ENCODE data around the gene CROCC.
"Not testable (repeated sequence)": the region's sequence is repeated elsewhere in the genome, so short reads cannot be mapped to it uniquely, and the experiment has no call there.

CROCC gene

GRCh38 chr1:16939386-16940180 is 17.9 kb downstream of the CROCC start:
- not testable (repeated sequence) for DNase-seq (ENCODE audit: low read depth in 2 of 2)

- DNase-seq (ENCODE audit: low read depth in 2 of 2) = no peak
Measured at GRCh38 chr1:16944038-16944437, 22.3 kb downstream of the CROCC start.

- DNase-seq (ENCODE audit: low read depth in 2 of 2) = not testable (repeated sequence)
Measured at GRCh38 chr1:16945512-16945911, 23.8 kb downstream of the CROCC start.

DNA sequence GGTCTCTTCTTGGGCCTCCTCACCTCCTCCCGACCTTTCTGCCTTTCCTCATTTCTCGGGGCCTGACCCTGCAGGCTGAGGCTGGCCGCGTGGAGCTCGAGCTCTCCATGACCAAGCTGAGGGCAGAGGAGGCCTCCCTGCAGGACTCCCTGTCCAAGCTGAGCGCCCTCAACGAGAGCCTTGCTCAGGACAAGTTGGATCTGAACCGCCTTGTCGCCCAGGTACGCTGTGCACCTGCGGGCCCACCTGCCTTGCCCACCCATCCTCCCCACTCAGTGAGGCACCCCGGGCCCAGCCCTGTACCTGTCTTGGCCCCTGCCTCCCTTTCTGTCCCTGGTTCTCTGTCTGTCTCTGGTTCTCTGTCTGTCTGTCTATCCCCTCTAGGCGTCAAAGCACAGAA is 24.5 kb downstream of the CROCC start:
- DNase-seq (ENCODE audit: low read depth in 2 of 2) = not testable (repeated sequence)

GRCh38 chr1:16946646-16947045 is 24.9 kb downstream of the CROCC start:
- no peak for DNase-seq (ENCODE audit: low read depth in 2 of 2)

DNA sequence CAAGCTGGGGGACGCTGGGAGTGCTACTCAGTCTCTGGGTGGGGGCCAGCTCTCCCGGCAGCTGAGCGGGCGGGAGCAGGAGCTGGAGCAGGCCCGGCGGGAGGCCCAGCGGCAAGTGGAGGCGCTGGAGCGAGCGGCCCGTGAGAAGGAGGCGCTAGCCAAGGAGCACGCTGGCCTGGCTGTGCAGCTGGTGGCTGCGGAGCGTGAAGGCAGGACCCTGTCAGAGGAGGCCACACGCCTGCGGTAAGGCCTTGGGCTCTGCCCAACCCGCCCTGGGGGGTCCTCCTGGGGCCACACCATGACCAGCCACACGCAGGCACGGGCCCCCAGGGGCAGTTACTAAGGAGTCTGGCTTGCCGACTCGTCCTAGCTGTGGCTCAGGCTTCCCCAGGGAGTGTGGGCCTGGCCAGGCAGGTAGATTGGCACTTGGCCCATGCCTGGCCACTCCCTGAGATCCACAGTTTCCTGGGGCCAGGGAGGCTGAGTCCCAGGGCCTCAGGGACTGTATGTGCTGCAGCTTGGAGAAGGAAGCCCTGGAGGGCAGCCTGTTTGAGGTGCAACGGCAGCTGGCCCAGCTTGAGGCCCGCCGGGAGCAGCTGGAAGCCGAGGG is 26.7 kb downstream of the CROCC start:
- DNase-seq (ENCODE audit: low read depth in 2 of 2) = not testable (repeated sequence)

- not testable (repeated sequence) for DNase-seq (ENCODE audit: low read depth in 2 of 2)
Measured at GRCh38 chr1:16949026-16949425, 27.3 kb downstream of the CROCC start.

DNA sequence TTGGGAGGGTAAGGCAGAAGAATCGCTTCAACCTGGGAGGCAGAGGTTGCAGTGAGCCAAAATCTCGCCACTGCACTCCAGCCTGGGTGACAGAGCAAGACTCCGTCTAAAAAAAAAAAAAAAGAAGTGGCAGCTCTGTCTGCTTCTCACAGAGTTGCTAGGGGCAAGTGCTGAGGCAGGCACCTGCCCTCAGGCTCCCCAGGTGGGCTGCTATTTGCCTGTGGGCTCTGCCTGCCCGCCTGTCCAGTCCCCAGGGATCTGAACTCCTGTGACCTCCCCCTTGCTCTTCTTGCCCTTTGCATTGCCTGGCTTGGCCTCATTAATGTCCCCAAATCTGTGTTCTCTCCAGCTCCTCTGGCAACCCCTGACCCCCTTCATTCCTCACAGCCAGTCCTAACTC is 30.6 kb downstream of the CROCC start:
- not testable (repeated sequence) for DNase-seq (ENCODE audit: low read depth in 2 of 2)

DNA sequence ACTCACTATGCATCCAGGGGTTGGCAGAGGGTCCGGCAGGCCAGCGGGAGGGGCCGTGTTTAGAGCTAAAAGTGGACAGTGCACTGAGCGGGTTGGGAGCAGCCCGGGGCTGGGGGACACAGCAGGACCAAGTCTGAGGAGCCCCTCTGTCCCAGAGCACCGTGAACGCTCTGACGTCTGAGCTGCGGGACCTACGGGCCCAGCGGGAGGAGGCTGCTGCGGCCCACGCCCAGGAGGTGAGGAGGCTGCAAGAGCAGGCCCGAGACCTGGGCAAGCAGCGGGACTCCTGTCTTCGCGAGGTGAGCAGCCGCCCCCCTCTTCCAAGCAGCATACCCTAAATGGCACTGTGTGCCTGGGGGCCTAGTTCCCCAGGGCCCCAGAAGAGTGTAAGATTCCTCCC is 32.8 kb downstream of the CROCC start:
- no peak for DNase-seq (ENCODE audit: low read depth in 2 of 2)

GRCh38 chr1:16955186-16955585 is 33.5 kb downstream of the CROCC start:
- no peak for DNase-seq (ENCODE audit: low read depth in 2 of 2)

GRCh38 chr1:16956775-16957174 is 35.0 kb downstream of the CROCC start:
- DNase-seq (ENCODE audit: low read depth in 2 of 2) = no peak

DNA sequence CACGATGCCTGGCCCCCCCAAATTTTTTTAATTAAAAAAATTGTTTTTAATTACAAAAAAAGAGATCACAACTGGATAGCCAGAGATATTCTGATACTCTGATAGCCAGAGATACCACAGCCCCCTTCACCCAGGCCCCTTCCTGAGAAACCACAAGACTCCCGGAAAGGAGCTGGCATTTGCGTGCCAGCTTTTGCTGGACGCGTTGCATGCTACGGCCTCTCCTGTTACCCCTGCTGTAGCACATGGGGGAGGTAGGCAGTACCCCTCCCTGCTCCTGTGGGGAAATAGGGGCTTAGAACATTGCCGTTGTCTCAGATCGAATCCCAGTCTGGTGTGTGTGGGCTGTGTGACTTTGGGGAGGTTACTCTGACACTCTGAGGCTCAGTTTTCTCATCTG is 36.0 kb downstream of the CROCC start:
- no peak for DNase-seq (ENCODE audit: low read depth in 2 of 2)

DNA sequence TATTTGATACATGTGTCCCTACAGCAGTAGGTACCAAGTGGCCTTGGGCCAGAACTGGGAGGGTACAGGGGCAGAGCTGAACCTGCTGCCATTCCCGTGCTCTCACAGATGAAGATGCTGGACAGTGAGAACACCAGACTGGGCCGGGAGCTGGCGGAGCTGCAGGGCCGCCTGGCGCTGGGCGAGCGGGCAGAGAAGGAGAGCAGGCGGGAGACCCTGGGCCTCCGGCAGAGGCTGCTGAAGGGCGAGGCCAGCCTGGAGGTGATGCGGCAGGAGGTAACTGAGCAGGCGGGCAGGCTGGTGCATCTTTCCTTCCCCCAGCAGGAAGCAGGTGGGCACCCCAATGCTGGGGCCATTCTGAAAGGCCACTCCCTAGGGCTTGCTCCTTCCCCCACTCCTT is 36.7 kb downstream of the CROCC start:
- DNase-seq (ENCODE audit: low read depth in 2 of 2) = no peak

DNA sequence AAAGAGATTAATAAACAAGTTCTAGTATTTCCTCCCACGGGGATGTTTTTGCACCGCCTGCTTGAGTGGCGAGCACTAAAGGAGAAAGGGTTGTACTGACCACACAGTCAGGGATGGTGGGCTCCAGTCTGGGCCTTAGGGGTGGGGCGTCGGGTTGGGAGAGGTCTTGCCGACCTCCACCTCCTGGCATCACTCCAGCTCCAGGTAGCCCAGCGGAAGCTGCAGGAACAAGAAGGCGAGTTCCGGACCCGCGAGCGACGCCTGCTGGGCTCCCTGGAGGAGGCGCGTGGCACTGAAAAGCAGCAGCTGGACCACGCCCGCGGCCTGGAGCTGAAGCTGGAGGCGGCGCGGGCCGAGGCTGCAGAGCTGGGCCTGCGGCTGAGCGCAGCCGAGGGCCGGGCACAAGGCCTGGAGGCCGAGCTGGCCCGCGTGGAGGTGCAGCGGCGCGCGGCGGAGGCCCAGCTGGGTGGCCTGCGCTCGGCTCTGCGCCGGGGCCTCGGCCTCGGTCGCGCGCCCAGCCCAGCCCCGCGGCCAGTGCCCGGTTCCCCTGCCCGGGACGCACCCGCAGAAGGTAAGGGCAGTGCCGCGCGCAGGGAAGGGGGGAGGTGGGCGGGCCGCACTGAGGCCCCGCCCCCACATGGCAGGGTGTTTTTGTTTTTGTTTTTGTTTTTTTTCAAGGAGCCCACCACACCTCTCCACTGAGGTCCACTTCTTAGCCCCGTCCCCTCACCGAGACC is 39.0 kb downstream of the CROCC start:
- peak; percentile 34 to 48 for DNase-seq (ENCODE audit: low read depth in 2 of 2)

DNA sequence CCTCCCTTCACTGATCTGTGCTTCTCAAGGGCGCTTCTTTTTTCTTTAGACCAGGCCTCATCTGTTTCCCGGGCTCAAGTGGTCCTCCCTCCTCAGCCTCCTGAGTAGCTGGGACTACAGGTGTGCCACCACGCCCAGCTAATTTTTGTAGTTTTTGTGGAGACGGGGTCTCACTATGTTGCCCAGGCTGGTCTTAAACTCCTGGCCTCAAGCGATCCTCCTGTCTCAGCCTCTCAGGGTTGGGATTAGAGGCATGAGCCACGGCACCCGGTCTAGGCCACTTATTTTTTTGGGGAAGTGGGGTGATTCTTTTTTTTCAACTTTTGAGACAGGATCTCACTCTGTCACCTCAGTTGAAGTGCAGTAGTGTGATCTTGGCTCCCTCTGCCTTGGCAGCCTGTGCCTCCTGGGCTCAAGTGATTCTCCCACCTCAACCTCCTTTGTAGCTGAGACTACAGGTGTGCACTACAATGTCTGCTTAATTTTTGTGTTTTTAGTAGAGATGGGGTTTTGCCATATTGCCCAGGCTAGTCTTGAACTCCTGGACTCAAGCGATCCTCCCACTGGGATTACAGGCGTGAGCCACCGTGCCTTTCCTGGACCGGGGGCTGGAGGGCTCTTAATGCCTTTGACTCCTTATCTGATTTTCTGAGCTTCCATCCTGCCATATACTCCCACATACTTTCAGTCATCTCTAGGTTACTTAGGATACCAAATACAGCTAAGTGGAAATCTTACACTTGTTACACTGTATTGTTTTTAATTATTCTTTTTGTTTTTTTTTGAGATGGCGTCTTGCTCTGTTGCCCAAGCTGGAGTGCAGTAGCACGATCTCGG is 39.8 kb downstream of the CROCC start:
- no peak for DNase-seq (ENCODE audit: low read depth in 2 of 2)

- not testable (repeated sequence) for DNase-seq (ENCODE audit: low read depth in 2 of 2)
Measured at GRCh38 chr1:16964169-16964568, 42.4 kb downstream of the CROCC start.

DNA sequence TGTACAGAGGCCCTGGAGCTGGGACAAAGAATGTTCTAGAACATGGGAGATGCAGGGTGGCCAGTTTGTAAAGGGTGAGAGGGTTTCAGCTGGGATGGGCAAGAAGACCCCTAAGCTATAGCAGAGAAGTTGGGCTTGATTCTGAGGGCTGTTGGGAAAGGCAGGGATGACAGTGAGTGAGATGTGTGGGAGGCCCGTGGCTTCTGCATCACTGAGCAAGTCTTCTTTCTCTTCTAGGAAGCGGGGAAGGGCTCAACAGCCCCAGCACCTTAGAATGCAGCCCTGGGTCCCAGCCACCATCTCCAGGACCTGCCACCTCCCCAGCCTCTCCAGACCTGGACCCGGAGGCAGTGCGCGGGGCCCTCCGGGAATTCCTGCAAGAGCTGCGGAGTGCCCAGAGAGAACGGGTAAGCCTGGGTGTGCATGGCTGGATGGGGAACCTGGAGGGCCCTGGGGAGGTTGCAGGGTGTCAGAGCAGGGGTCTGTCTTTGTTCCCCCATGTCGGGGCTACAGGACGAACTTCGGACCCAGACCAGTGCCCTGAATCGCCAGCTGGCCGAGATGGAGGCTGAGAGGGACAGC is 43.8 kb downstream of the CROCC start:
- DNase-seq (ENCODE audit: low read depth in 2 of 2) = no peak

DNA sequence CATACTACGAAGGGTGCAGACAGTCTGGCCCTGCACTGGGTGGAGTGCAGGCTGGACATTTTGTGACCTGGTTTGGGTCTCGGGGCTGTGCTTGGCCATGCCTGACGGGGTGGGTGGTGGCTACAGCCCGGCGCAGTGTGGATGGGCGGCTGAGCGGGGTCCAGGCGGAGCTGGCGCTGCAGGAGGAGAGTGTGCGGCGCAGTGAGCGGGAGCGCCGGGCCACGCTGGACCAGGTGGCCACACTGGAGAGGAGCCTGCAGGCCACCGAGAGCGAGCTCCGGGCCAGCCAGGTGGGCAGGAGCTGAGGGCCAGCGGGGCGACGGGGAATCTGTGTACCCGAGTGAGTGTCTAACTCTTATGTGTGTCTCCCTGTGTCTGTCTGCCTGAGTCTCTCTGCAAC is 44.6 kb downstream of the CROCC start:
- DNase-seq (ENCODE audit: low read depth in 2 of 2) = no peak

GRCh38 chr1:16967095-16967575 is 45.4 kb downstream of the CROCC start:
- DNase-seq (ENCODE audit: low read depth in 2 of 2) = no peak

DNA sequence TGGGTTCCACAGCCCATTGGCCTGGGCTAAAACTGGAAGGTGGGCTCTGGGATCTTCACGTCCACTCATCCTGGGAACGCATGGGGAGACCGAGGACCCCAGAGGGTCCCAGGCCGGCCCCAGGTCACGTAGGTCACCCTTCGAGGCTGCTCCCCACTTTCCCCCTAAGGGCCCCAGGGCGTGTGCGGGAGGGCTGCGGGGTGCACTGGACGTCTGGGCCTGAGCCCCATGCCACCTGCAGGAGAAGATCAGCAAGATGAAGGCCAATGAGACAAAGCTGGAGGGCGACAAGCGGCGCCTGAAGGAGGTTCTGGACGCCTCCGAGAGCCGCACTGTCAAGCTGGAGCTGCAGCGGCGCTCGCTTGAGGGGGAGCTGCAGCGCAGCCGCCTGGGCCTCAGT is 46.2 kb downstream of the CROCC start:
- DNase-seq (ENCODE audit: low read depth in 2 of 2) = no peak

DNA sequence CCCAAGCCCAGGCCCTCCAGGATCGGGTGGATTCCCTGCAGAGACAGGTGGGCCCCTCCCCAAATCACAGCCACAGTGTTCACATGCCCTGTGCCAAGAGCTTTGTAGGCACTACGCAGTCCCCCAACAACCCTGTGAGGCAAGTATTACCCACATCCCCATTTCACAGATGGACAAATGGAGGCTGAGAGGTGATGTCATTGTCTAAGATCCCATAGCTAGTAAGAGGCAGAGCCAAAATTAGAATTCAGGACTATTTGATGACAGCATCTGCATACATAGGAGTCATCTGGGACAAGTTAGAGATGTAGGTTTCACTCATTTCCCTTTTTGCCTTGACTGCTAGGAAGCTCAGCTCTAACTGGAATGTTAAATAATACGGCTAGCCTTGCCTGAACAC is 46.6 kb downstream of the CROCC start:
- DNase-seq (ENCODE audit: low read depth in 2 of 2) = no peak

Measured in stimulated activated CD8-positive, alpha-beta memory T cell treated with anti-CD3 and anti-CD28 coated beads, Interleukin-15, amount 100 ng/mL, for 4 hours (primary cell).